ENCODE measurements around the gene RAD51B.

Gene RAD51B

GRCh38 chr14:68479247-68479646, 659.7 kb downstream of the RAD51B start:
- DNase-seq, result no peak

GRCh38 chr14:68482018-68482417, 662.4 kb downstream of the RAD51B start:
- no peak for DNase-seq

GRCh38 chr14:68482772-68483395, 663.3 kb downstream of the RAD51B start:
- DNase-seq, result no peak

- DNase-seq, result peak; percentile 34 to 79
These were observed 666.6 kb downstream of the RAD51B start for GRCh38 chr14:68486033-68486732.

GRCh38 chr14:68486809-68487208, 667.2 kb downstream of the RAD51B start:
- no peak for DNase-seq

- no peak for DNase-seq
These were observed 668.4 kb downstream of the RAD51B start for GRCh38 chr14:68487805-68488590.

GRCh38 chr14:68491793-68492192, 672.2 kb downstream of the RAD51B start:
- no peak for DNase-seq

- DNase-seq, result no peak
These were observed 673.0 kb downstream of the RAD51B start for GRCh38 chr14:68492381-68493151.

- DNase-seq, result no peak
These were observed 673.8 kb downstream of the RAD51B start for GRCh38 chr14:68493152-68493911.

- DNase-seq, result no peak
These were observed 675.8 kb downstream of the RAD51B start for GRCh38 chr14:68495101-68496039.

- DNase-seq, result no peak
These were observed 677.4 kb downstream of the RAD51B start for GRCh38 chr14:68497011-68497410.

GRCh38 chr14:68499451-68499850, 679.9 kb downstream of the RAD51B start:
- DNase-seq, result no peak

GRCh38 chr14:68501171-68501570, 681.6 kb downstream of the RAD51B start:
- no peak for DNase-seq

- no peak for DNase-seq
These were observed 682.1 kb downstream of the RAD51B start for GRCh38 chr14:68501614-68502052.

GRCh38 chr14:68502230-68502629, 682.7 kb downstream of the RAD51B start:
- DNase-seq, result no peak

GRCh38 chr14:68503186-68503825, 683.7 kb downstream of the RAD51B start:
- DNase-seq, result no peak

GRCh38 chr14:68504861-68505260, 685.3 kb downstream of the RAD51B start:
- DNase-seq, result no peak

GRCh38 chr14:68506021-68506644, 686.6 kb downstream of the RAD51B start:
- no peak for DNase-seq

- no peak for DNase-seq
These were observed 687.3 kb downstream of the RAD51B start for GRCh38 chr14:68506645-68507419.

All from NCI-H2081 (cell line).